Measurements from ENCODE around the gene BCL6B. TPM values are rescaled to one million over a fixed set of nuclear protein-coding genes. Genes with fewer than 3 reads are reported as not detected.

BCL6B gene
- total RNA-seq, 2 experiments from 2014 or later = 1.2 to 2.4 TPM

GRCh38 chr17:7056386-7056785, 33.5 kb downstream of the BCL6B start:
- H3K27ac Mint-ChIP-seq = no peak overlapping the region
- POLR2A ChIA-PET = no interaction called here

GRCh38 chr17:7058831-7059447, 36.1 kb downstream of the BCL6B start:
- POLR2A ChIA-PET = no interaction called here
- TF ChIP-seq CTCF (IDR thresholded peaks at IDR 0.05) = no peak
- ATAC-seq (no peak), DNase-seq (no peak)
- H3K27ac Mint-ChIP-seq = no peak overlapping the region
- no peaks in the 10 kb centered on the region for H3K9me3 Mint-ChIP-seq
- CTCF ChIA-PET = interaction anchor here (0.6 to 2.6 kb wide), 2 partner anchors 118 to 143 kb away, joined by 3 to 10 read pairs; no protein-coding TSS in a partner anchor
- no peaks in the 10 kb centered on the region for H3K36me3 Mint-ChIP-seq (ENCODE audit: low read depth)
- peaks cover 9% of the 10 kb centered on the region for H3K27me3 Mint-ChIP-seq
- intact Hi-C loops (cut with micrococcal nuclease) = no loop called here
- H3K4me3 Mint-ChIP-seq = no peak overlapping the region
- peaks cover 18% of the 10 kb centered on the region for H3K4me1 Mint-ChIP-seq (ENCODE audit: low read depth)

More at GRCh38 chr17:7056386-7056785, 33.5 kb downstream of the BCL6B start:
- Mint-ChIP-seq H3K27me3 (no peaks in the 10 kb centered on the region), H3K36me3 (ENCODE audit: low read depth) (no peaks in the 10 kb centered on the region), H3K4me3 (no peak overlapping the region), H3K4me1 (ENCODE audit: low read depth) (peaks cover 18% of the 10 kb centered on the region), H3K9me3 (no peaks in the 10 kb centered on the region)
- DNase-seq (no peak), ATAC-seq (no peak)
- TF ChIP-seq CTCF (IDR thresholded peaks at IDR 0.05) = no peak
- intact Hi-C loops (cut with micrococcal nuclease) = no loop called here
- CTCF ChIA-PET = interaction anchor here (0.9 kb wide), 2 partner anchors 10 to 81 kb away, joined by 3 to 4 read pairs; no protein-coding TSS in a partner anchor

- ChIA-PET CTCF (interaction anchor here (0.6 to 1.5 kb wide), 8 partner anchors 9 to 262 kb away, joined by 3 to 8 read pairs (median 3); no protein-coding TSS in a partner anchor), POLR2A (interaction anchor here (1.1 kb wide), 1 partner anchor 14 kb away, joined by 3 read pairs; no protein-coding TSS in a partner anchor)
- peaks cover 10% of the 10 kb centered on the region for H3K27me3 Mint-ChIP-seq
- no peaks in the 10 kb centered on the region for H3K9me3 Mint-ChIP-seq
- ATAC-seq (peak; percentile 92), DNase-seq (peak; percentile 74)
- peaks cover 18% of the 10 kb centered on the region for H3K4me1 Mint-ChIP-seq (ENCODE audit: low read depth)
- intact Hi-C loops (cut with micrococcal nuclease) = no loop called here
- H3K4me3 Mint-ChIP-seq = no peak overlapping the region
- no peaks in the 10 kb centered on the region for H3K36me3 Mint-ChIP-seq (ENCODE audit: low read depth)
- no peak for TF ChIP-seq CTCF (IDR thresholded peaks at IDR 0.05)
- H3K27ac Mint-ChIP-seq = peak overlapping the region; percentile 85
Measured at GRCh38 chr17:7060165-7060891, 37.5 kb downstream of the BCL6B start.

- peaks cover 9% of the 10 kb centered on the region for H3K9me3 Mint-ChIP-seq
- no peak overlapping the region for H3K4me3 Mint-ChIP-seq
- peaks cover 18% of the 10 kb centered on the region for H3K4me1 Mint-ChIP-seq (ENCODE audit: low read depth)
- peaks cover 10% of the 10 kb centered on the region for H3K27me3 Mint-ChIP-seq
- TF ChIP-seq CTCF (IDR thresholded peaks at IDR 0.05) = no peak
- CTCF ChIA-PET = interaction anchor here (0.9 to 1.2 kb wide), 3 partner anchors 18 to 73 kb away, joined by 3 to 4 read pairs (median 3); no protein-coding TSS in a partner anchor
- no peaks in the 10 kb centered on the region for H3K36me3 Mint-ChIP-seq (ENCODE audit: low read depth)
- POLR2A ChIA-PET = no interaction called here
- intact Hi-C loops (cut with micrococcal nuclease) = no loop called here
- DNase-seq = no peak
- ATAC-seq = no peak
- peak overlapping the region; percentile 22 for H3K27ac Mint-ChIP-seq
Measured at GRCh38 chr17:7063518-7064094, 40.8 kb downstream of the BCL6B start.
